Astrocyte (in vitro differentiated cells and primary cell): ENCODE measurements around the gene AVEN. TPM values are rescaled to one million over a fixed set of nuclear protein-coding genes. Genes with fewer than 3 reads are reported as not detected.

ENCODE experiments used
- DNase-seq: peaks from one replicate; pipeline ENCODE4 v3.0.0-alpha.2; 2010; ENCODE audit warnings: low read depth
- FAIRE-seq: peaks from 2 replicates; lab custom pipeline; 2011; peaks lifted over from hg19 to GRCh38; lab: Jason Lieb, UNC
- H2AFZ ChIP-seq: 2 replicates; pipeline ENCODE4 v1.6.0; 2012; ENCODE audit warnings: low read depth, low read length, inconsistent platforms
- H3K27ac ChIP-seq: 2 replicates; pipeline ENCODE4 v1.5.1; 2011; ENCODE audit warnings: low read depth, low read length, inconsistent platforms
- H3K27me3 ChIP-seq: 2 replicates; pipeline ENCODE4 v1.6.0; 2011; ENCODE audit warnings: low read length, inconsistent platforms; ENCODE audit not compliant: insufficient read depth
- H3K36me3 ChIP-seq: 2 replicates; pipeline ENCODE4 v1.5.1; 2011; ENCODE audit warnings: low read length, inconsistent platforms; ENCODE audit not compliant: insufficient read depth
- H3K4me1 ChIP-seq: 2 replicates; pipeline ENCODE4 v1.5.1; 2011; ENCODE audit warnings: low read length, inconsistent platforms; ENCODE audit not compliant: insufficient read depth
- H3K4me2 ChIP-seq: 2 replicates; pipeline ENCODE4 v1.6.0; 2012; ENCODE audit warnings: low read length, inconsistent platforms
- H3K4me3 ChIP-seq: 2 replicates; pipeline ENCODE4 v1.5.1; 2011; ENCODE audit warnings: low read depth, mild to moderate bottlenecking, low read length, inconsistent platforms; ENCODE audit not compliant: insufficient read depth
- H3K79me2 ChIP-seq: 2 replicates; pipeline ENCODE4 v1.6.0; 2012; ENCODE audit warnings: mild to moderate bottlenecking, low read length, inconsistent platforms; ENCODE audit not compliant: insufficient read depth
- H3K9ac ChIP-seq: 2 replicates; pipeline ENCODE4 v1.6.0; 2012; ENCODE audit warnings: mild to moderate bottlenecking, low read length, inconsistent platforms
- H3K9me3 ChIP-seq: 2 replicates; pipeline ENCODE4 v1.5.1; 2012; ENCODE audit warnings: low read depth, mild to moderate bottlenecking, low read length, inconsistent platforms; ENCODE audit not compliant: insufficient read depth
- H4K20me1 ChIP-seq: 2 replicates; pipeline ENCODE4 v1.6.0; 2012; ENCODE audit warnings: low read length, inconsistent platforms; ENCODE audit not compliant: insufficient read depth
- H3K27ac Mint-ChIP-seq: one replicate; pipeline ENCODE4 v1.8.0; 2021; ENCODE audit warnings: mild to moderate bottlenecking, mixed read lengths; ENCODE audit not compliant: unreplicated experiment
- H3K27me3 Mint-ChIP-seq: one replicate; pipeline ENCODE4 v1.8.0; 2021; ENCODE audit warnings: low read depth, mixed read lengths; ENCODE audit not compliant: unreplicated experiment
- H3K36me3 Mint-ChIP-seq: one replicate; pipeline ENCODE4 v1.8.0; 2021; ENCODE audit warnings: low read depth, mixed read lengths; ENCODE audit not compliant: unreplicated experiment
- H3K4me1 Mint-ChIP-seq: one replicate; pipeline ENCODE4 v1.8.0; 2021; ENCODE audit warnings: low read depth, mixed read lengths; ENCODE audit not compliant: unreplicated experiment
- H3K4me3 Mint-ChIP-seq: one replicate; pipeline ENCODE4 v1.8.0; 2021; ENCODE audit warnings: mild to moderate bottlenecking, moderate library complexity, mixed read lengths; ENCODE audit not compliant: unreplicated experiment
- H3K9me3 Mint-ChIP-seq: one replicate; pipeline ENCODE4 v1.8.0; 2021; ENCODE audit warnings: mild to moderate bottlenecking, mixed read lengths; ENCODE audit not compliant: unreplicated experiment
- CTCF ChIP-seq: IDR thresholded peaks from 2 replicates; pipeline ENCODE4 v1.5.1; 2011; ENCODE audit warnings: low read depth, mild to moderate bottlenecking, inconsistent platforms, low read length, moderate library complexity; ENCODE audit not compliant: insufficient read depth
- EZH2 ChIP-seq: IDR thresholded peaks from 2 replicates; pipeline ENCODE4 v1.6.1; 2012; ENCODE audit warnings: mild to moderate bottlenecking, low read length, inconsistent platforms; ENCODE audit not compliant: insufficient read depth
- total RNA-seq: library from RNA; stranded (reverse); gene quantifications from 2 replicates; pipeline ENCODE4 v1.2.1, GENCODE V29; 2021

Gene AVEN
- total RNA-seq, 1 donor from 2014 or later = 34.1 TPM

GRCh38 chr15:33941279-33942063 lies 97.5 kb downstream of the AVEN start:
- Histone ChIP-seq H3K9ac (no peak overlapping the region), H3K27ac (no peak overlapping the region), H2AFZ (no peak overlapping the region), H3K4me2 (no peak overlapping the region), H3K9me3 (no peaks in the 10 kb centered on the region), H3K4me1 (no peaks in the 10 kb centered on the region), H3K79me2 (peaks cover 5% of the 10 kb centered on the region), H4K20me1 (peaks cover 13% of the 10 kb centered on the region), H3K27me3 (no peaks in the 10 kb centered on the region), H3K36me3 (no peaks in the 10 kb centered on the region), H3K4me3 (no peak overlapping the region)
- Mint-ChIP-seq H3K27ac (no peak overlapping the region), H3K9me3 (no peaks in the 10 kb centered on the region), H3K4me1 (no peaks in the 10 kb centered on the region), H3K27me3 (no peaks in the 10 kb centered on the region), H3K36me3 (peaks cover 2% of the 10 kb centered on the region), H3K4me3 (no peak overlapping the region)
- TF ChIP-seq EZH2 (no peak), CTCF (no peak)
- no peak for FAIRE-seq
- no peak for DNase-seq

- Histone ChIP-seq H3K9ac (no peak overlapping the region), H2AFZ (no peak overlapping the region), H3K79me2 (peaks cover 3% of the 10 kb centered on the region), H4K20me1 (peaks cover 29% of the 10 kb centered on the region), H3K4me1 (no peaks in the 10 kb centered on the region), H3K27ac (no peak overlapping the region), H3K36me3 (no peaks in the 10 kb centered on the region), H3K9me3 (no peaks in the 10 kb centered on the region), H3K4me2 (no peak overlapping the region), H3K4me3 (no peak overlapping the region), H3K27me3 (no peaks in the 10 kb centered on the region)
- FAIRE-seq (peak; percentile 20), DNase-seq (peak; percentile 26)
- Mint-ChIP-seq H3K4me3 (no peak overlapping the region), H3K4me1 (peaks cover 1% of the 10 kb centered on the region), H3K27ac (no peak overlapping the region), H3K27me3 (no peaks in the 10 kb centered on the region), H3K36me3 (no peaks in the 10 kb centered on the region), H3K9me3 (no peaks in the 10 kb centered on the region)
- TF ChIP-seq CTCF = no peak
- no peak for TF ChIP-seq EZH2
These were observed 104.1 kb downstream of the AVEN start for GRCh38 chr15:33934921-33935320.

- H3K36me3 ChIP-seq = no peaks in the 10 kb centered on the region
- no peak overlapping the region for H3K4me2 ChIP-seq
- Mint-ChIP-seq H3K4me1 (peaks cover 1% of the 10 kb centered on the region), H3K9me3 (no peaks in the 10 kb centered on the region), H3K4me3 (no peak overlapping the region), H3K36me3 (no peaks in the 10 kb centered on the region), H3K27me3 (no peaks in the 10 kb centered on the region), H3K27ac (no peak overlapping the region)
- H3K4me3 ChIP-seq = no peak overlapping the region
- no peaks in the 10 kb centered on the region for H3K27me3 ChIP-seq
- H3K79me2 ChIP-seq = peaks cover 6% of the 10 kb centered on the region
- TF ChIP-seq CTCF = no peak
- no peak for TF ChIP-seq EZH2
- no peaks in the 10 kb centered on the region for H3K9me3 ChIP-seq
- no peak for FAIRE-seq
- H3K27ac ChIP-seq = no peak overlapping the region
- H3K9ac ChIP-seq = no peak overlapping the region
- peaks cover 29% of the 10 kb centered on the region for H4K20me1 ChIP-seq
- H2AFZ ChIP-seq = no peak overlapping the region
- DNase-seq = no peak
- H3K4me1 ChIP-seq = no peaks in the 10 kb centered on the region
These were observed 104.6 kb downstream of the AVEN start for GRCh38 chr15:33934396-33934795.
